ENCODE measurements around the gene ATP6V1D.
"Not testable (repeated sequence)": the region's sequence is repeated elsewhere in the genome, so short reads cannot be mapped to it uniquely, and the experiment has no call there.

The ATP6V1D gene

GRCh38 chr14:67370830-67371229 is 11.2 kb upstream of the ATP6V1D start:
- DNase-seq (ENCODE audit: low spot score), result no peak

GRCh38 chr14:67365476-67365875 is 5.9 kb upstream of the ATP6V1D start:
- no peak for DNase-seq (ENCODE audit: low spot score)

- DNase-seq (ENCODE audit: low spot score), result peak; percentile 39
Measured at GRCh38 chr14:67360470-67361206, 1.0 kb upstream of the ATP6V1D start.

GRCh38 chr14:67358924-67359774 is 455 bp downstream of the ATP6V1D start:
- no peak for DNase-seq (ENCODE audit: low spot score)

- DNase-seq (ENCODE audit: low spot score), result no peak
Measured at GRCh38 chr14:67357969-67358354, 1.6 kb downstream of the ATP6V1D start.

GRCh38 chr14:67357186-67357968 is 2.2 kb downstream of the ATP6V1D start:
- no peak for DNase-seq (ENCODE audit: low spot score)

- no peak for DNase-seq (ENCODE audit: low spot score)
Measured at GRCh38 chr14:67352055-67352454, 7.5 kb downstream of the ATP6V1D start.

- no peak for DNase-seq (ENCODE audit: low spot score)
Measured at GRCh38 chr14:67345583-67345982, 14.0 kb downstream of the ATP6V1D start.

- no peak for DNase-seq (ENCODE audit: low spot score)
Measured at GRCh38 chr14:67343601-67344230, 15.9 kb downstream of the ATP6V1D start.

GRCh38 chr14:67341231-67341630 is 18.4 kb downstream of the ATP6V1D start:
- not testable (repeated sequence) for DNase-seq (ENCODE audit: low spot score)

- peak; percentile 27 for DNase-seq (ENCODE audit: low spot score)
Measured at GRCh38 chr14:67335781-67336180, 23.8 kb downstream of the ATP6V1D start.

GRCh38 chr14:67332468-67332867 is 27.1 kb downstream of the ATP6V1D start:
- no peak for DNase-seq (ENCODE audit: low spot score)

GRCh38 chr14:67331368-67332125 is 28.1 kb downstream of the ATP6V1D start:
- DNase-seq (ENCODE audit: low spot score), result no peak

GRCh38 chr14:67329666-67330065 is 29.9 kb downstream of the ATP6V1D start:
- not testable (repeated sequence) for DNase-seq (ENCODE audit: low spot score)

GRCh38 chr14:67319142-67319541 is 40.5 kb downstream of the ATP6V1D start:
- no peak for DNase-seq (ENCODE audit: low spot score)

- no peak for DNase-seq (ENCODE audit: low spot score)
Measured at GRCh38 chr14:67317822-67318221, 41.8 kb downstream of the ATP6V1D start.

- no peak for DNase-seq (ENCODE audit: low spot score)
Measured at GRCh38 chr14:67313153-67313552, 46.5 kb downstream of the ATP6V1D start.

- no peak for DNase-seq (ENCODE audit: low spot score)
Measured at GRCh38 chr14:67311868-67312267, 47.7 kb downstream of the ATP6V1D start.
